A549 (cell line): ENCODE data around the gene ATN1.

Experiments used
- BHLHE40 ChIP-seq: IDR thresholded peaks from 2 replicates; pipeline ENCODE4 v1.6.1; 2012; ENCODE audit warnings: low read depth, low read length, inconsistent platforms
- EP300 ChIP-seq, 2 experiments: fragments of >200 bp; sonication (Bioruptor Twin); formaldehyde crosslinking; IDR thresholded peaks; 2 replicates in 1 of 2; 3 replicates in 1 of 2; pipeline ENCODE4 v1.6.1; 2016 to 2017
- ESRRA ChIP-seq: fragments of 150-350 bp; IDR thresholded peaks from 2 replicates; pipeline ENCODE4 v1.6.1; 2014; ENCODE audit warnings: mild to moderate bottlenecking, low read length, borderline replicate concordance
- FOSL2 ChIP-seq, 2 experiments: fragments of 450-650 bp in 1 of 2; fragments of >200 bp in 1 of 2; sonication (Bioruptor Twin) in 1 of 2; formaldehyde crosslinking; IDR thresholded peaks; 2 replicates each; pipeline versions ENCODE4 v1.5.0 to v1.6.1; 2016 to 2020; ENCODE audit warnings: mild to moderate bottlenecking in 1 of 2, moderate library complexity in 1 of 2
- POLR2A ChIP-seq: IDR thresholded peaks from 2 replicates; pipeline ENCODE4 v1.6.1; 2012; ENCODE audit warnings: mild to moderate bottlenecking, low read length
- TF ChIP-seq, protein P1 (sequence below): fragments of >200 bp; sonication (Bioruptor Twin); formaldehyde crosslinking; IDR thresholded peaks from 3 replicates; pipeline ENCODE4 v1.5.1; 2016
- TF ChIP-seq, protein P2 (sequence below): fragments of 200-600 bp; sonication (generic); IDR thresholded peaks from 2 replicates; pipeline ENCODE4 v1.6.1; 2016; ENCODE audit warnings: antibody characterized with exemption, mild to moderate bottlenecking, moderate library complexity

DNA sequence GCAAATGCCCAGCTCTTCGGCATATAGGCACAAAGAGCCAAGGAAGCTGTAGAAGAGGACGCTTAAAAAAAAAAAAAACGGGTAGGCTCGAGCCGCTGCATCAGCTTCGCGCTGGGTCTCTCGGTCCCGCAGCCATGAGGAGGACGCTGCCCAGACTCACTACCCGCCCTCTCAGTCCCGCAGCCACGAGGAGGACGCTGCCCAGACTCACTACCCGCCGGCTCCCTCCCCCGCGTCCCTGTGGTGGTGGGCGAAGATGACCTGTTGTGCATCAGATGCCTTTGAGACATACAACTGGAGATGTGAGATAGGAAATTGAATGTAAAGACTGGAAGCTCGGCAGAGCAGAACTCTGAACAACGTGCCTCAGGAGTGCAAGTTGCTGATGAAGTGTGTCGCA is 43.2 kb upstream of the ATN1 start:
- TF ChIP-seq, protein P1, sequence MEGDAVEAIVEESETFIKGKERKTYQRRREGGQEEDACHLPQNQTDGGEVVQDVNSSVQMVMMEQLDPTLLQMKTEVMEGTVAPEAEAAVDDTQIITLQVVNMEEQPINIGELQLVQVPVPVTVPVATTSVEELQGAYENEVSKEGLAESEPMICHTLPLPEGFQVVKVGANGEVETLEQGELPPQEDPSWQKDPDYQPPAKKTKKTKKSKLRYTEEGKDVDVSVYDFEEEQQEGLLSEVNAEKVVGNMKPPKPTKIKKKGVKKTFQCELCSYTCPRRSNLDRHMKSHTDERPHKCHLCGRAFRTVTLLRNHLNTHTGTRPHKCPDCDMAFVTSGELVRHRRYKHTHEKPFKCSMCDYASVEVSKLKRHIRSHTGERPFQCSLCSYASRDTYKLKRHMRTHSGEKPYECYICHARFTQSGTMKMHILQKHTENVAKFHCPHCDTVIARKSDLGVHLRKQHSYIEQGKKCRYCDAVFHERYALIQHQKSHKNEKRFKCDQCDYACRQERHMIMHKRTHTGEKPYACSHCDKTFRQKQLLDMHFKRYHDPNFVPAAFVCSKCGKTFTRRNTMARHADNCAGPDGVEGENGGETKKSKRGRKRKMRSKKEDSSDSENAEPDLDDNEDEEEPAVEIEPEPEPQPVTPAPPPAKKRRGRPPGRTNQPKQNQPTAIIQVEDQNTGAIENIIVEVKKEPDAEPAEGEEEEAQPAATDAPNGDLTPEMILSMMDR, result no peak
- no peak for TF ChIP-seq POLR2A
- TF ChIP-seq ESRRA, result no peak
- TF ChIP-seq, protein P2, sequence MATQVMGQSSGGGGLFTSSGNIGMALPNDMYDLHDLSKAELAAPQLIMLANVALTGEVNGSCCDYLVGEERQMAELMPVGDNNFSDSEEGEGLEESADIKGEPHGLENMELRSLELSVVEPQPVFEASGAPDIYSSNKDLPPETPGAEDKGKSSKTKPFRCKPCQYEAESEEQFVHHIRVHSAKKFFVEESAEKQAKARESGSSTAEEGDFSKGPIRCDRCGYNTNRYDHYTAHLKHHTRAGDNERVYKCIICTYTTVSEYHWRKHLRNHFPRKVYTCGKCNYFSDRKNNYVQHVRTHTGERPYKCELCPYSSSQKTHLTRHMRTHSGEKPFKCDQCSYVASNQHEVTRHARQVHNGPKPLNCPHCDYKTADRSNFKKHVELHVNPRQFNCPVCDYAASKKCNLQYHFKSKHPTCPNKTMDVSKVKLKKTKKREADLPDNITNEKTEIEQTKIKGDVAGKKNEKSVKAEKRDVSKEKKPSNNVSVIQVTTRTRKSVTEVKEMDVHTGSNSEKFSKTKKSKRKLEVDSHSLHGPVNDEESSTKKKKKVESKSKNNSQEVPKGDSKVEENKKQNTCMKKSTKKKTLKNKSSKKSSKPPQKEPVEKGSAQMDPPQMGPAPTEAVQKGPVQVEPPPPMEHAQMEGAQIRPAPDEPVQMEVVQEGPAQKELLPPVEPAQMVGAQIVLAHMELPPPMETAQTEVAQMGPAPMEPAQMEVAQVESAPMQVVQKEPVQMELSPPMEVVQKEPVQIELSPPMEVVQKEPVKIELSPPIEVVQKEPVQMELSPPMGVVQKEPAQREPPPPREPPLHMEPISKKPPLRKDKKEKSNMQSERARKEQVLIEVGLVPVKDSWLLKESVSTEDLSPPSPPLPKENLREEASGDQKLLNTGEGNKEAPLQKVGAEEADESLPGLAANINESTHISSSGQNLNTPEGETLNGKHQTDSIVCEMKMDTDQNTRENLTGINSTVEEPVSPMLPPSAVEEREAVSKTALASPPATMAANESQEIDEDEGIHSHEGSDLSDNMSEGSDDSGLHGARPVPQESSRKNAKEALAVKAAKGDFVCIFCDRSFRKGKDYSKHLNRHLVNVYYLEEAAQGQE, result no peak
- no peak for TF ChIP-seq FOSL2 (IDR thresholded peaks at IDR 0.05)
- no peak for TF ChIP-seq FOSL2 (CRISPR knock-in tag; IDR thresholded peaks at IDR 0.05)
- TF ChIP-seq BHLHE40, result no peak
- TF ChIP-seq EP300 (IDR thresholded peaks at IDR 0.05), result no peak
